KBM-7 (cell line): ENCODE data around the gene ECSCR.
A peak's percentile ranks its signal among the peaks of the same experiment; 100 is the strongest.

Source experiments
- DNase-seq: peaks from one replicate; pipeline ENCODE4 v3.0.0-alpha.2; 2015
- in situ Hi-C: fragments of 300-500 bp; cut with MboI; formaldehyde crosslinking; loops from 2 replicates; pipeline ENCODE4 v1.14.3; 2020; ENCODE audit warnings: low sequenced_read_pairs, low pct_unique_long_range_greater_than_20kb, mixed read lengths

The ECSCR gene

GRCh38 chr5:139475865-139476617 is 13.5 kb upstream of the ECSCR start:
- in situ Hi-C loops = loop anchor here (10.0 kb wide), 1 partner anchor 51 kb away; no protein-coding TSS in a partner anchor
- DNase-seq = no peak

- peak; percentile 97 for DNase-seq
- in situ Hi-C loops = loop anchor here (10.0 kb wide), 1 partner anchor 50 kb away; no protein-coding TSS in a partner anchor
Observed at GRCh38 chr5:139474890-139475791, 12.6 kb upstream of the ECSCR start.

- in situ Hi-C loops = loop anchor here (10.0 kb wide), 1 partner anchor 49 kb away; no protein-coding TSS in a partner anchor
- DNase-seq = no peak
Observed at GRCh38 chr5:139473565-139473964, 11.0 kb upstream of the ECSCR start.

- no peak for DNase-seq
- in situ Hi-C loops = loop anchor here (10.0 kb wide), 1 partner anchor 48 kb away; no protein-coding TSS in a partner anchor
Observed at GRCh38 chr5:139473105-139473504, 10.6 kb upstream of the ECSCR start.

GRCh38 chr5:139472386-139473030 is 10.0 kb upstream of the ECSCR start:
- DNase-seq = no peak
- in situ Hi-C loops = loop anchor here (10.0 kb wide), 1 partner anchor 48 kb away; no protein-coding TSS in a partner anchor

- in situ Hi-C loops = loop anchor here (10.0 kb wide), 1 partner anchor 46 kb away; no protein-coding TSS in a partner anchor
- DNase-seq = peak; percentile 78
Observed at GRCh38 chr5:139470821-139471300, 8.3 kb upstream of the ECSCR start, which contains the start of gene SMIM33. TSS of gene SMIM33 (plus strand) at chr5:139471004. CDS start at chr5:139471122, 118 bp downstream.

- peak; percentile 46 for DNase-seq
- in situ Hi-C loops = no loop called here
Observed at GRCh38 chr5:139468421-139468931, 5.9 kb upstream of the ECSCR start.

GRCh38 chr5:139461698-139462097 is 845 bp downstream of the ECSCR start:
- DNase-seq = no peak
- in situ Hi-C loops = no loop called here

- in situ Hi-C loops = no loop called here
- no peak for DNase-seq
Observed at GRCh38 chr5:139461176-139461575, 1.4 kb downstream of the ECSCR start.

- in situ Hi-C loops = no loop called here
- no peak for DNase-seq
Observed at GRCh38 chr5:139460455-139460854, 2.1 kb downstream of the ECSCR start.

- DNase-seq = no peak
- in situ Hi-C loops = no loop called here
Observed at GRCh38 chr5:139459451-139459934, 3.0 kb downstream of the ECSCR start.

GRCh38 chr5:139458580-139459407 is 3.7 kb downstream of the ECSCR start:
- DNase-seq = no peak
- in situ Hi-C loops = no loop called here

GRCh38 chr5:139457653-139458306 is 4.8 kb downstream of the ECSCR start:
- in situ Hi-C loops = no loop called here
- DNase-seq = no peak

GRCh38 chr5:139457241-139457640 is 5.3 kb downstream of the ECSCR start:
- in situ Hi-C loops = no loop called here
- DNase-seq = no peak

- in situ Hi-C loops = no loop called here
- DNase-seq = no peak
Observed at GRCh38 chr5:139456776-139457175, 5.8 kb downstream of the ECSCR start.

GRCh38 chr5:139454568-139455290 is 7.8 kb downstream of the ECSCR start:
- in situ Hi-C loops = no loop called here
- no peak for DNase-seq
